HG02870 (cell line): ENCODE measurements around the gene HLA-DQA2.
"Not testable (repeated sequence)": the region's sequence is repeated elsewhere in the genome, so short reads cannot be mapped to it uniquely, and the experiment has no call there.

ENCODE experiments used
- ATAC-seq: cut with Tn5 transposase; IDR thresholded peaks from one replicate; pipeline ENCODE4 v1.9.1; 2021; ENCODE audit warnings: mild to moderate bottlenecking, moderate library complexity; ENCODE audit not compliant: unreplicated experiment

The HLA-DQA2 gene

DNA sequence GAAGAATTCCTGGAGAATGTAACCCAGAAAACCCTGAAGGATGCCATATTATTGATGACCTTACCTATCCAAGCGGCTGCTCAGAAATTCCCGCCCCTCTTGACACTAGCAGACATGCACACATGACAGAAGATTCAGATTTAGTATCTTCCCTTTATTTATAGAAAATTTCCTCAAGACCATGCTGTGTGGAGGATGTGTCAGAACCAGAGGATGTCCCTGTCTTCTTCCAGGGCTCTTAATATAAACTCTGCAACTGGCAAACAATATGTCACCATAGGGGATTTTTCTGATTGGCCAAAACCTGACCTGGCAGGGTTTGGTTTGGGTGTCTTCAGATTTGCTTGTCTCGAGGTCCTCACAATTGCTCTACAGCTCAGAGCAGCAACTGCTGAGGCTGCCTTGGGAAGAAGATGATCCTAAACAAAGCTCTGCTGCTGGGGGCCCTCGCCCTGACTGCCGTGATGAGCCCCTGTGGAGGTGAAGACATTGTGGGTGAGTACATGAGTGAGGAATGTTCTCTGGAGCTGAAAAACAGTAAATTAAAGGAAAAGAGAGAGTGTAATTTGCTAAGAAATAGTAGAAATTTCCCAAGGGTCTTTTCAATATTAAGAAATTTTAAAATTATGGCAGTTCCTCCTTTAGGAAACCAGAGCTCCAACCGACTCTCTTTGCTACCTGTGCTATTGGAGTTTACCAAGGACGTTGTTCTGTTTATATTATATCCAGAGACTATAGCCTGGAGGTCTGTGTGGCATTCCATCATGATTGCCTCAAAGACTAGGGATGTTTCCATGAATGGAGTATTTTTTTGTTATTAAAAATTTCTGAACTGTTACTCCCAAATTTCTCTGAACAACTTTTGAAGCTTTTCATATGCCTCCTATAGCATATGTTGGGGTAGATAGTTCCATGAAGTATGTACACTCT, at the start of gene HLA-DQA2:
TSS of gene HLA-DQA2 (plus strand) at position 361 of the 930 bp plus-strand sequence. CDS start at position 414, 53 bp downstream.
- ATAC-seq: no peak

DNA sequence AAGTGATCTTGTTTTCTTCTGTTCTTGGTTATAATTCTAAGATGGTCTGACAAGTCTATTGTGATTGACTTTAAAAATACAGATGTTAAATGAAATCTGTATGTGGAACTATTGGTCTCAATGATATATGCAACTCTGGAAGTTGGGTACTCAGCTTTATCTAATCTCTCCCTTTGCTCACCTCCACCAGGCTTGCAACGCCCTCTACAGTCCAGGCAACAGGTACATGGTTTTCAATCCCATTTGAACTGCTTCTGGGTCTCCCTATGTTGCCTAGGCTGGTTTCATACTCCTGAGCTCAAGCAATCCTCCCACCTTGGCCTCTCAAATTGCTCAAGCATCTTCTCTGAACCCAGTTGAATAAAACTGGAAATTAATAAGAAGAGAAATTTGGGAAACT, 49.2 kb upstream of the HLA-DQA2 start:
- no peak for ATAC-seq

DNA sequence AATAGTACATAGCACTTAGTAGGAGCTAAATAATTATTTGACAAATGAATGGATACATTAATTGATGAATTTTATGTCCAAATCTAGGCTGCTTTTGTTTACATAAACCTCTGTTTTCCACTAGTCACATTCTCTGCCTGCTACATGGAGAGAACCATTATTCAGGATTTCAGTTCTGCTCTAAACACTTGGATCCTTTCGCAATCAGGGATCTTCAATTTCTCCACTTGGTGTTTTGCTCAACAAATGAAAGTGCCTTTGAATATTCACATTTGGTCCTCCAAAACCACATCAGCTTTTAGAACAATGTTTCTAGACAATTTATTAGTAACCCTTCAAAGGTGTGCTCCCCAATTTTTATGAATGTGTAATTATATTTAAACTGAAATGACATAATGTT, 44.2 kb upstream of the HLA-DQA2 start:
- no peak for ATAC-seq

DNA sequence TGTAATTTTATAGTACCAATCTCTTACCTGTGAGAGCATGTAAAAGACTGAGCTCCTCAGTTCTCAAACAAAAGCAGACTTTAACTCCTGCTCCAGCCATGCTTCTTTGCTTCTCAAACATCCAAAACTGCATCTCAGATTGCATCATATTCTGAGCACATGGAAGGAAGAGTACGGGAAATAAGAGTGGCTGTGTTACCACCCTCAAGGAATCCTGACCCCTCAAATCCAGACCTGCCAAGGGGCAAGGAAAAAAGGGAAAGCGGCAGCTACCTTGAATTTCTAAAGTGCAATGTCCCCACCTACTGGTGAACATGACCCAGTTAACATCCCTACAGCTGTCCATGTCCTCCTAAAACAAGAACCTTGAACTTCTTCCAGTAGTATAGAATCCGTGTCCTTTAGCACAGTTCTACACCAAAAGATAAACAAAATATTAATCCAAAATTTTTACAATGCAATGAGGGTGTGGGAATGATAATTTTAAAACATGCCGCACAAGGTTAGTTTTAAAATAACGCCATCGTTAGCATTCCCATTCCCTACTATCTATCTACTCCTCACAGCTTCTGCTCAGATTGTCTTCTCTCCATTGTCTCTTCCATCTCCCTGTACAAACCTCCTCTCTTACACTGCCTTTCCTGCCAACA, 40.7 kb upstream of the HLA-DQA2 start:
- no peak for ATAC-seq

DNA sequence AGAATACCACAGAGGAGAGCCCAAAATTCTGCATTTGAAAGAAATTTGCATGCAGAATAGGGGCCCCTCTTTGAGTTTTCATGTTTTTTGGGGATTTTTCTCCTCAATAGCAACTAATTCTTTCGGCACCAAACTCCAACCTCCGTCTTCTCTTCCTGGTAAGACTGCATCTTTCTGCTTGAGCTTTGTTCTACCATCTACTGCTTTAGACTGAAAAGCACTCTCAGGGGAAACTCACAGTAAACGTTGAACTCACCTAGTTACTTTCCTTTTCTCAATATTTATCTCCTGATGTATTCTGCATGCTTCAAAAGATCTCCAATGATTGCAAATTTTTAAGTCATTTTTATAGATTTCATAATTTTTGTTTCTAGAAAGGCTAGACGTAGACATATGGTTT, 37.8 kb upstream of the HLA-DQA2 start:
- ATAC-seq: no peak

DNA sequence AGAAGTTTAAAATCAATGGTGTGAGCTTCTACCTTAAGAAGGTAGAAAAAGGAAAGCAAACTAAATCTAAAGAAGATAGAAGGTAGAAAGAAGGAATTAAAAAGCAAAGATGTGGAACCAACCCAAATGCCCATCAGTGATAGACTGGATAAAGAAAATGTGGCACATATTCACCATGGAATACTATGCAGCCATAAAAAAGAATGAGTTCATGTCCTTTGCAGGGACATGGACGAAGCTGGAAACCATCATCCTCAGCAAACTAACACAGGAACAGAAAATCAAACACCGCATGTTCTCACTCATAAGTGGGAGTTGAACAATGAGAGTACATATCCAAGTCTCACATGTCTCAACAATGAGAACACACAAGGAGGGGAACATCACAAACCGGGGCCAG, 36.0 kb upstream of the HLA-DQA2 start:
- not testable (repeated sequence) for ATAC-seq

DNA sequence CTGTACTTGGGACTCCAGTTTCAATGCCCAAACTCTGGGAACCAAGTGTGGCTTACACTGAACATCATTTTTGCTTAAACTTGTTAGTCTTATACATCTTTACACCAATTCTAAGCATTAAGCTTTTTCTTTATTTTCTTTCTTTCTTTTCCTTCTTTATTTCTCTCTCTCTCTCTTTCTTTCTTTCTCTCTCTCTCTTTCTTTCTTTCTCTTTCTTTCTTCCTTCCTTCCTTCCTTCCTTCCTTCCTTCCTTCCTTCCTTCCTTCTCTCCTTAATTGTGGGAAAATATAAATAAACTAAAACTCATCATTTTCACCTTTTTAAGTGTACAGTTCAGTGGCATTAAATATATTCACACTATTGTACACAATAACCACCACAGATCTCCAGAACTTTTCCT, 31.6 kb upstream of the HLA-DQA2 start:
- no peak for ATAC-seq

DNA sequence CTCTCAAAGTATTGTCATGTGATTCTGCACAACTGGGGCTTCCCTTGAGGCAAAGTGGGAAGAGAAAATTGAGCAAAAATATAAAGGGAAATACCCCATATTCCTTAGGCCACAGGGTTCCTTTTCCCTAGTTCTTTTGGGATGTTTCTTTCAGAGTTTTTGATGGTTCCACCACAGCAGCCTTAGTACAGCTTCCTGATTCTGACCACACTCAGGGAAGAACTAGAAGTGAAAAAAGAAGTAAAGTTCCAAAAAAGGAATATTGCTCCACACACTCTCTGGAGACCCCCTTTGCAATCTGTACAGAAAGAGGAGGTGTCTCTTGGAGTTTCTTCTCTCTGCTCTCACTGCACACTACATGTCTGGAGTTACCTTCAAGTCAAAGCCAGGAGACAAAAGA, 27.9 kb upstream of the HLA-DQA2 start:
- no peak for ATAC-seq

DNA sequence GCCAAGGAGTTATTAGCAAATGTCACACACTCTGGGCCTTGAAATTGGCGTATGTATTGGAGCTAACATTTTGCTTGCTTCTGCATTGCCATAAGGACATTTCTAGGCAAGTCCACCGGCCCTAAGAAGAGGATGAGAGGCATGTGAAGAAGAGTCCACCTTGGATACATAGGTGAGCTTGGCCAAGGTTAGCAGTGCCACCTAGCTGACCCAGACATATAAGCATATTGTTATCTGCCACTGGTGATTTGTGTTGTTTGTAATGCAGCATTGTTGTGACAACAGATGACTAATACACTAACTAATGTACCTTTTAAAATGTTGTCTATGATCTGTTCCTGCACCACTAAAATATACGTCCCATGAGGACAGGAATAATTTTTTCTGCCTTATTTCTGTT, 24.8 kb upstream of the HLA-DQA2 start:
- no peak for ATAC-seq

DNA sequence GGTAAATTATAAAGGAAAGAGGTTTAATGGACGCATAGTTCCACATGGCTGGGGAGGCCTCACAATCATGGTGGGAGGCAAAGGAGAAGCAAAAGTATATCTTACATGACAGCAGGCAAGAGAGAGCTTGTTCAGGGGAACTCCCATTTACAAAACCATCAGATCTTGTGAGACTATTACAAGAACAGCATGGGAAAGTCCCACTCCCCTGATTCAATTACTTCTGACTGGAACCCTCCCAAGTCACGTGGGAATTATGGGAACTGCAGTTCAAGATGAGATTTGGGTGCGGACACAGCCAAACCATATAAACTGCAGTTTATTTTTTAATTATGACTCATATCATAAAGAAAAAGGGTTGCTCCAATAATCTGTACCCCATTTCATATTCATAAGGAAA, 22.3 kb upstream of the HLA-DQA2 start:
- no peak for ATAC-seq

DNA sequence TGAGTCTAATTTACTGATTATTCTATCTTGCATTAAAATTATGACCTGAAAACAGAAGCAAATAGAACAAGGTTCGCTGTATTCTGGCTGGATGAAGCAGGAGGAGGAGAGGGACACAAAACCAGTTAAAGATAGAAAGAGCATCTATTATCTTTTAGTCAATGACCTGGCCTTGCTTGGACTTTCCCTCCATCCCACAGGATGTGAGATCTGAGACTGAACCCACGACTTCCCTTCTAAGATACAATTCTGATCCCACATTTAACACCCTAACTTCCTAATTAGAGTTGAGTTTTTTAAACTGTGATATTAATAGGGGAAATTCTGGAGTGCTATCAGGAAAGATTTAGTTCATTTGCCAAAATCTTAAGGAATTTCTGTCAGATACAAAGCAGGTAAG, 3.1 kb upstream of the HLA-DQA2 start:
- ATAC-seq: no peak

DNA sequence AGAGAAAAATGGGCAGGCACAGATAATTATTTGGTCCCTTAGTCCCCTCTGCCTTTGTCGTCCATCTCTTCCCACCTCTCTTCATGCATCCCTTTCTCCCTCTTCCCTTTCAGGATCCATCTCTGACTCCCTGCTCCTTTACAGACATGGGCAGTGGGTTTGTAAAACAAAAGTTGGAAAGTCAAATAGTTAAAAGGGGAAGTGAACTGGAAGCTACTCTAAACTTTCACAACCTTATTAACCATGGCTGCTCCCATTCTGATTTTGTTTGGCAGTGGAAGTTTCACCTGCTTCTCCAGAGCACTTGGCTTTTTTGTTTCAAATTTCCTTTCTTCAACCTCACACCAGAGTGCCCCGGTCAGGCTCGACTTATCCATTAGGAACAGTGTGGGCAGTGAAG, 1.2 kb downstream of the HLA-DQA2 start:
- ATAC-seq: no peak

DNA sequence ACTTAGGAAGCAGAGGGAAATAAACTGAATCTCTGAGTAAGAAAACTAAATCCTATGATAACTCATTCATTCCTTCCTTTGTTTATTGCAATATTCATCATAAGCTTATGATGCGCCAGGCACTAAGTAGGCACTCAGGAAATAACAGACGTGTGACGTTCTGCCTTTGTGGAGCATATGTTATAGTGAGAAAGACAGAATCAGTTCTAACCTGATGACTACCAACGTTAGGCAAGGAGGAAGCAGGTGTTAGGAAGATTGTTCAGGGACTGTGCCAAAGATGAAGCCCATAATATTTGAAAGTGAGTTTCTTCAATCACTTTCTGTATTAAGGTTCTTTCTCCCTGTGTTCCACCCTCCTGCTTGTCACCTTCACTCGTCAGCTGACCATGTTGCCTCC, 3.6 kb downstream of the HLA-DQA2 start:
- ATAC-seq: no peak

DNA sequence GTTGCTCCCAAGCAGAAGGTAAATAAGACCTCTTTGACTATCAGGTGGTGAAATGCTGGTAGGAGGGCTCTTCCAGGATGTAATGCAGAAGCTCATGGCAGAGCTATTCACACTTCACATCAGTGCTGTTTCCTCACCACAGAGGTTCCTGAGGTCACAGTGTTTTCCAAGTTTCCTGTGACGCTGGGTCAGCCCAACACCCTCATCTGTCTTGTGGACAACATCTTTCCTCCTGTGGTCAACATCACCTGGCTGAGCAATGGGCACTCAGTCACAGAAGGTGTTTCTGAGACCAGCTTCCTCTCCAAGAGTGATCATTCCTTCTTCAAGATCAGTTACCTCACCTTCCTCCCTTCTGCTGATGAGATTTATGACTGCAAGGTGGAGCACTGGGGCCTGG, 4.5 kb downstream of the HLA-DQA2 start:
- ATAC-seq: not testable (repeated sequence)

DNA sequence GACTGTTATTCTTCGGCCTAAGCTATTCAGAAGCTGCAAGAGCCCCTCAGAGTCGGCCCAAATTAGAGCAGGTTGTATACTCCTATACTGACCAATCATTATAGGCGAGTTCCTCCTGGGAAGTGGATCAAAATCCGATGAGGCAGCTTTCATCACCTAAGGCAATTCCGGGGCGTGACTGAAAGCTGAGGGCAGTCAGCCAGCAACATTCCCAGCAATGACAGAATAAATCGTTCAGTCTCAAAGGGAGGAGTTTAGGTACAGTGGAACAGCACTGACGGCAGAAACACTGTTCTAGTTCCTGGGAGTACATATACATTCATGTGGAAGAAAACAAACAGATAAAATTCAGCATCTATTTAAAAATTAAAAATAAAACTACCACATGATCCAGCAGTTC, 11.4 kb downstream of the HLA-DQA2 start:
- no peak for ATAC-seq

DNA sequence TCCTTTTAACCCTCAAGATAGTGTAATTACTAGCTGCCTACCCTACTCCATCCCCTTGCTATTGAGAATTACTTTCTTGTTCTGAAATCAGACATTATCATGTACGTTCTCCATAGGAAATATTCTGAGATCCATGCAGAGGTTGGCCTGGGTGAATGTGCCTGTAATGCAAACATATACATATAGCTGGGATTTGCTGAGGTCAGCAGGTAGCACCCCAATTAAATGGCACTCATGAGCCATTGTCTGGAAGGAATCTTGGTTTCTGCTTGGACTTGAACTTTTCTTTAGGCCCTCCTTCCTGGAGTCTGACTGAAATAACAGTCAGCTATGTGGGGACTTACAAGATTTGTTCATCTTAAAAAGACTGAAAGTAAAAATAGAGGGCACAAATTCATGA, 18.5 kb downstream of the HLA-DQA2 start:
- no peak for ATAC-seq

DNA sequence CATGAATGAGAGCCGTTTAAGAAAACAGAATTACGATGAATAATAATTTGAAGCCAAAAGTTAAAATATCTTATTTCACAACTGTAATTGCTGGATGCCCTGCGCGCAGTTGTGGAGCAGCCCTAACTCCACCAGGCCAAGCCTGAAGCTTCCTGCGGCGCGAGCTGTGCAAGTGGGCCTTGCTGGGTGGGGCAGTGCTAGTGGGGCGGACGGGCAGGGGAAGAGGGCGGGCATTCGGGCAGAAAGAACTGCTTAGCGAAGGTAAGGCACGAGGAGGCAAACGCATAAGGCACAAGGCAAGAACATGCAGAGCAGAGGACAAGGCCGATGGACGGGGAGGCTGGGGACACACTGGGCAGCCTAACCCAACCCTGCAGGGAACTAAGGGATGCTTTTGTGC, 19.9 kb downstream of the HLA-DQA2 start:
- no peak for ATAC-seq

DNA sequence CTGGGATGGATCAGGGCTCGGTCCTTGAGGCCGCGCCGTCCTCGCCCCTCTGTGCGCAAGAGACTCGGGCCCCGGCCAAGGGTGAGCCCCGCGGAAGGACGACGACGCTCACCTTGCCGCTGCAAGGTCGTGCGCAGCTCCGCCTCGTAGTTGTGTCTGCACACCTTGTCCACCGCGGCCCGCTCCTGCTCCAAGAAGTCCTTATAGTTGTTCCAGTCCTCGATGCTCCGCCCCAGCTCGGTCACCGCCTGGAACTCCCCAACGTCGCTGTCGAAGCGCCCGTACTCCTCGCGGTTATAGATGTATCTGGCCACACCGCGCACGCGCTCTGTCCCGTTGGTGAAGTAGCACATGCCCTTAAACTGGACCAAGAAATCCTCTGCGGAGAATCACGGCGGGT, 20.4 kb downstream of the HLA-DQA2 start:
- ATAC-seq: no peak

DNA sequence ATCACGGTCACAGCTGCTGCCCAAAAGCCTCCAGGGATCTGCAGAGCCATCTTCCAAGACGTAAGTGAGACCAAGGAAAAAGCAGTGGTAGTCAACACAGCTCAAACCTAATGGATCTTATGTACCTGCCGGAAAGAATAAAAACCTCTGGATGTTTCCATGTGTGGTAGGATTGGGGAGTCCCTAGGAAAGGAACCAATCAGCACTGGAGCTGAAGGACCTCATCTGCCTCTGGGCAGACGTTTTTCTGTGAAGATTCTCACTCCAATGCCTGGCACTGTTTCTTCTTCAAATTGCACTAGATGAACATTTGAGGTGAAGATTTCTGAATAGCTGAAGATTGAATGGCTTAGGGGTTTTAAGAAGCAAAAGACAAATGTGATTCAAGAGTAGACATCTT, 22.2 kb downstream of the HLA-DQA2 start, which contains the start of gene HLA-DQB2:
TSS of gene HLA-DQB2 (minus strand) at position 112 of the 400 bp plus-strand sequence. CDS start at position 50, 62 bp downstream.
- no peak for ATAC-seq

DNA sequence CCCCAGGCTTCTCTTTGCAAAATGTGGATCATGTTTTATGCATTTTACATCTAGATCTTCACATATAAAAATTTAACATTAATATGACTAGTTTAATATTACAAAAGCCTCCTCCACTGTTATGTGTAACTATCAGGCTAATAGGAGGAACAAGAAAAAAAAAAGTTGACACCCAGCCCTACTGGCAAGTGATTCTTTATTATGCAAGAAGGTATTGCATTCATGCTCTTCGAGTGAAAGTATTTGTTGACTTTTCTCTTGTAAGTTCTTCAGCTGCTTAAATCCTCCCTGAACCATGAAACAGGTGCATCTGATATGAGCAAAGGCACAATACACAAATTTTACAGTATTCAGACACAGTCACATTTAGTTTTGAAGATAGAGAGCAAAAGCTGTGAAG, 22.9 kb downstream of the HLA-DQA2 start:
- ATAC-seq: no peak

DNA sequence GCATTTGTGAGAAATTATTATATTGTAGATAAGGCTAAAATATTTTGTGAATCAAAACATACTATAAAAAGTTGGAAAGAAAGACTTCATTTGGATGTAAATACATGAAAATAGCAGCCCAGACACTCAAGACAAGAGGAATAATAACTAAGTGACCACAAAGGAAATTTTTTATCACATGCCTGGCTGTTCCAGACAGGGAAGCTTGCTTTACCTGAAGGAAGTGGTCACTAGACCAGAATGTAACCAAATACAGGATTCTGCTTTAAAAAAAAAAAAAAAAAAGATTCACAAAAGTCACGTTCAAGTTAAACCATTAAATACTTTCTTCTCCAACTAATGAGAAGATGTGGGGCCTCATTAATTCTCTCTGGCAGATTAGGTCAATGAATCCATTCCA, 31.5 kb downstream of the HLA-DQA2 start:
- ATAC-seq: no peak

DNA sequence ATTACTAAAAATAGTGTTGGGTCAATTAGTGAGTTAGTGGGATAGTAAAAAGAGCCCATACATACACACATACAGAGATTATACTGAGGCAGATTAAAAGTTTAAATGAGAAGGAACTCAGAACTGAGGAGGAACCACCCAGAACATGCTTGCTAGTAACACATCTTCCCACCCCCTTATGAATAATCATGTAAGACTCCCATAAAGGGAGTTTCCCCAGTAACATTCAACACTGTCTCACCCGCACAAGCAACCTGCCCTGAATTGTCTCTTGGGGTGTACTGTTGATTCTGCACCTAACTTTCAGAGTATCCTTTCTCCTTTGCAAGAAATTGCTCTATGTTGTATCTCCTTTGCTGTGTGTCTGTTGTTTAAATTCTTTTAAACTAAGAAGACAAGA, 33.2 kb downstream of the HLA-DQA2 start:
- ATAC-seq: no peak
